Tibial nerve (tissue), 4 donors: ENCODE measurements around the gene VWA8. TPM values are rescaled to one million over a fixed set of nuclear protein-coding genes. Genes with fewer than 3 reads are reported as not detected.
"Not testable (repeated sequence)": the region's sequence is repeated elsewhere in the genome, so short reads cannot be mapped to it uniquely, and the experiment has no call there.

Experiments used
- DNase-seq, 2 donors: peaks; one replicate each; pipeline ENCODE4 v3.0.0-alpha.2; 2019; ENCODE audit warnings: low spot score in 2 of 2
- H3K27ac ChIP-seq, 4 donors: fragments of 200-600 bp; sonication (generic) in 3 of 4; one replicate each; pipeline ENCODE4 v1.5.1; 2017 to 2019; ENCODE audit warnings: mild to moderate bottlenecking in 1 of 4
- H3K27me3 ChIP-seq, 2 donors: fragments of 200-600 bp; sonication (generic) in 1 of 2; one replicate each; pipeline versions ENCODE4 v1.5.1 to v1.6.0; 2017 to 2019
- H3K36me3 ChIP-seq, 3 donors: fragments of 200-600 bp; sonication (generic); one replicate each; pipeline ENCODE4 v1.5.1; 2018 to 2019
- H3K4me1 ChIP-seq, 4 donors: fragments of 200-600 bp; sonication (generic) in 3 of 4; one replicate each; pipeline ENCODE4 v1.5.1; 2017 to 2019
- H3K4me3 ChIP-seq, 4 donors: fragments of 200-600 bp; sonication (generic) in 3 of 4; one replicate each; pipeline ENCODE4 v1.5.1; 2017 to 2019; ENCODE audit warnings: mild to moderate bottlenecking in 1 of 4, moderate library complexity in 1 of 4
- H3K9me3 ChIP-seq, 4 donors: fragments of 200-600 bp; sonication (generic) in 3 of 4; one replicate each; pipeline ENCODE4 v1.5.1; 2017 to 2019
- EP300 ChIP-seq, 2 donors: sonication (generic); formaldehyde crosslinking; IDR thresholded peaks; one replicate each; pipeline ENCODE4 v1.6.1; 2017; ENCODE audit warnings: antibody characterized with exemption in 2 of 2, mild to moderate bottlenecking in 1 of 2
- POLR2A ChIP-seq, 2 donors: fragments of 450-650 bp; IDR thresholded peaks; one replicate each; pipeline ENCODE4 v1.6.1; 2017; ENCODE audit warnings: antibody characterized with exemption in 2 of 2, mild to moderate bottlenecking in 2 of 2, moderate library complexity in 2 of 2
- WGBS, 2 donors: methylation state at CpG; one replicate each; pipeline ENCODE4 v1.1.5; 2018; 5-methylcytosine and 5-hydroxymethylcytosine counted together
- total RNA-seq, 4 donors: library from RNA; depleted of rRNA; stranded (reverse); fragments of >200 nt; gene quantifications; one replicate each; pipeline ENCODE4 v1.1.0, GENCODE V29; 2016
- TF ChIP-seq, protein P1 (sequence below), 5 experiments: fragments of 200-600 bp in 3 of 5; fragments of 450-650 bp in 2 of 5; sonication (generic) in 3 of 5; IDR thresholded peaks; one replicate each; pipeline ENCODE4 v1.5.1; 2016 to 2019; ENCODE audit warnings: antibody characterized with exemption in 5 of 5, mild to moderate bottlenecking in 3 of 5, moderate library complexity in 2 of 5

The VWA8 gene
- total RNA-seq, 4 donors from 2014 or later, result 20.8 to 36.9 (median 22.4) TPM

DNA sequence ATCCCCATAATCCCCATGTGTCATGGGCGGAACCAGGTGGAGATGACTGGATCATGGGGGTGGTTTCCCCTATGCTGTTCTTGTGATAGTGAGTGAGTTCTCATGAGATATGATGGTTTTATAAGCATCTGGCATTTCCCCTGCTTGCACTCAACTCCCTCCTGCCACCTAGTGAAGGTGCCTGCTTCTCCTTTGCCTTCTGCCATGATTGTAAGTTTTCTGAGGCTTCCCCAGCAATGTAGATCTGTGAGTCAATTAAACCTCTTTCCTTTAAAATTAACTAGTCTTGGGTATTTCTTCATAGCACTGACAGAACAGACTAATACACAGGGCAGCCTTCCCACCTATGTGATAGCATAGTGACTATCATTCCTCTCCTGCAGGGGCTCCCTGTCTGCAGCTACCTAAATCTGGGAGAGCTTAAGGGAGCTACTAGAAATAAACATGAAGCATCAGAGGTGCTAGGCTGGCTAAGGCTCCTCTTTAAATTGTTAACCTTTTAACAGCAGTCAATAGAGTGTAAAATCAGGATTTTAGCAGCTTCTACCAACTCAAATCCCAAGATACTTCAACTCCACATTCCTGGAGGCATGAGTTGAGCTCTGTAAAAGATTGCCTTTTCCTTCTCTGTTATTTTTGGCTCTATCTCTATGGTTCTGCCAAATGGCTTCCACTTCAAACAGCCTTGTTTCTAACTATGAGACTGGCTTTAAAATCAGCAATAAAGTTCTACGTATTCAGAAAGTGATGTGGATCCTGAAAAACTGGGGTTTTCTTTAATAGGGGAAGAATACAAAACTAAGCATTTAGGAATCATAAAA is 112.3 kb downstream of the VWA8 start:
- H3K4me3 ChIP-seq, result no peak overlapping the region
- 76 to 78% methylated on average over 2 of the region's 2 CpGs for WGBS, 2 donors
- no peak for TF ChIP-seq POLR2A (IDR thresholded peaks at IDR 0.05)
- TF ChIP-seq, protein P1, sequence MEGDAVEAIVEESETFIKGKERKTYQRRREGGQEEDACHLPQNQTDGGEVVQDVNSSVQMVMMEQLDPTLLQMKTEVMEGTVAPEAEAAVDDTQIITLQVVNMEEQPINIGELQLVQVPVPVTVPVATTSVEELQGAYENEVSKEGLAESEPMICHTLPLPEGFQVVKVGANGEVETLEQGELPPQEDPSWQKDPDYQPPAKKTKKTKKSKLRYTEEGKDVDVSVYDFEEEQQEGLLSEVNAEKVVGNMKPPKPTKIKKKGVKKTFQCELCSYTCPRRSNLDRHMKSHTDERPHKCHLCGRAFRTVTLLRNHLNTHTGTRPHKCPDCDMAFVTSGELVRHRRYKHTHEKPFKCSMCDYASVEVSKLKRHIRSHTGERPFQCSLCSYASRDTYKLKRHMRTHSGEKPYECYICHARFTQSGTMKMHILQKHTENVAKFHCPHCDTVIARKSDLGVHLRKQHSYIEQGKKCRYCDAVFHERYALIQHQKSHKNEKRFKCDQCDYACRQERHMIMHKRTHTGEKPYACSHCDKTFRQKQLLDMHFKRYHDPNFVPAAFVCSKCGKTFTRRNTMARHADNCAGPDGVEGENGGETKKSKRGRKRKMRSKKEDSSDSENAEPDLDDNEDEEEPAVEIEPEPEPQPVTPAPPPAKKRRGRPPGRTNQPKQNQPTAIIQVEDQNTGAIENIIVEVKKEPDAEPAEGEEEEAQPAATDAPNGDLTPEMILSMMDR (IDR thresholded peaks at IDR 0.05), result peak in 1 of 5 experiments; percentile 14
- H3K4me1 ChIP-seq, result peaks cover 0 to 6% (median 0%) of the 10 kb centered on the region in 4 donors
- peaks cover 0 to 5% (median 0%) of the 10 kb centered on the region in 3 donors for H3K36me3 ChIP-seq
- peaks cover 0 to 6% (median 0%) of the 10 kb centered on the region in 4 donors for H3K9me3 ChIP-seq
- no peak overlapping the region for H3K27ac ChIP-seq
- DNase-seq, result no peak
- H3K27me3 ChIP-seq, result no peaks in the 10 kb centered on the region

DNA sequence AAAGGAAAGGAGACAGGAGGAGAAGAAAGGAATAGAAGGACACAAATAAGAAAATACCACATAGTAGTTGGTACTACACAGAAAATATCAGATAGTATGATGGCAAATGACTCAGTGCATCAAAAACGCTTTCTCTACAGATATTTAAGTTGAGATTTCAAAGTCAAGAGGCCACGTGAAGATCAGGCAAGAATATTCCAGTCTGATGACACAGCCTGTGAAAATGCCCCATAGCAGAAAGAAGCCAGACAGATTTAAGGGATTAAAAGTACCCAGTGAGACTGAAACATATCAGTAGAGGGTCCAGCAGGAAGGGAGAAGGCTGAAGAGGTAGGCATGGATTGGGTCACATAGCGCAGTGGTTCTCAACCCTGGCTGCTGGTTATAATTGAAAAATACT is 113.7 kb downstream of the VWA8 start:
- Histone ChIP-seq H3K36me3 (peaks cover 0 to 5% (median 0%) of the 10 kb centered on the region in 3 donors), H3K4me1 (peaks cover 0 to 15% (median 0%) of the 10 kb centered on the region in 4 donors), H3K27me3 (no peaks in the 10 kb centered on the region), H3K9me3 (peaks cover 0 to 6% (median 0%) of the 10 kb centered on the region in 4 donors), H3K27ac (no peak overlapping the region), H3K4me3 (no peak overlapping the region)
- WGBS, 2 donors, result 94 to 98% methylated on average over 3 of the region's 3 CpGs
- DNase-seq, result no peak
- TF ChIP-seq, protein P1 (IDR thresholded peaks at IDR 0.05), result no peak
- TF ChIP-seq POLR2A (IDR thresholded peaks at IDR 0.05) (no peak), EP300 (IDR thresholded peaks at IDR 0.05) (no peak)

DNA sequence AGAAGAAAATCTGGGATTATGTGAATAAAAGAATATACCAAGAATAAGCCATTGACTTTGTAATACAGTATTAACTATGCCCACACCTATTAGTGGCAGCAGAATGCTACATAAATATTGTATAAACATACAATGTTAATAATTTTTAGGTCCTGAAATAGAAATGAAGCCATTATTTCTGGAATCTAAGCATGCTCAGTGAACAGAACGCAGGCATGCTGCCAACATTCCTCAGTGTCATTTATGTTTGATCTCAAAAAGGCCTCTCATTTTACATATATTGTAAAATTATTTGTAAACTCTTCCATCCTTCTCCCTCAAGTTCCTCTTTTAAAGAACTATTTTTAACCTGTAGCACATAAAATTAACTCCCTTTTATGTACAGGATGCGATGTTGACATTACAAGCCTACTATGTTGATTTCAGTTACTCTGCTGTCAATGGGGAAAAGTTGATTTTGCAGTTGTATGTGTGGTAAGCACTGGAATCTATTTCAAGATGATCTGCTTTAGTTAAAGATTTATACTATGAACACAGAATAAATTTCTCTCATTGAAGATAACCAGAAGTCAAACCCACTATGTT is 118.8 kb downstream of the VWA8 start:
- no peak overlapping the region for H3K27ac ChIP-seq
- WGBS, 2 donors, result 44 to 49% methylated on average over 2 of the region's 2 CpGs
- TF ChIP-seq EP300 (IDR thresholded peaks at IDR 0.05) (no peak), POLR2A (IDR thresholded peaks at IDR 0.05) (no peak)
- TF ChIP-seq, protein P1 (IDR thresholded peaks at IDR 0.05), result no peak
- H3K4me3 ChIP-seq, result no peak overlapping the region
- peaks cover 0 to 13% (median 0%) of the 10 kb centered on the region in 4 donors for H3K4me1 ChIP-seq
- DNase-seq, result no peak
- H3K27me3 ChIP-seq, result no peaks in the 10 kb centered on the region
- H3K36me3 ChIP-seq, result peaks cover 0 to 5% (median 0%) of the 10 kb centered on the region in 3 donors
- H3K9me3 ChIP-seq, result peaks cover 0 to 6% (median 0%) of the 10 kb centered on the region in 4 donors

DNA sequence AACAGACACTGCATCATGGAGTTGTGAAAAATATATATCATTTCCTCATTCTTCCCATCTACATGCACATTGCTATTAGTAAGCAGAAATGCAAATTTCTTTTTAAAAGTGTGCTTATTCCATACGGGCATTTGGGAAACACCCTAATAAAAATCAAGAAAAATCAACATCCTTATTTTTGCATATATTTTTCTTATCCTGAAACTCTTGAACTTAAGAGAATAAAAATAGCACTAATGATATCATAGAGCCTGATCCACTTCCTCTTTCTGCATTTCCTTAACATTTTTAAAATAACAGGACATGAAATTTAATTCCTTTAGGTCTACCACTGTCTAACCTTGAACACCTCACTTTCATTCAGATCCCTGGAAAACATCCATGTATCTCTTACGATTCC is 123.3 kb downstream of the VWA8 start:
- Histone ChIP-seq H3K4me1 (peaks cover 0 to 7% (median 0%) of the 10 kb centered on the region in 4 donors), H3K27me3 (no peaks in the 10 kb centered on the region), H3K36me3 (no peaks in the 10 kb centered on the region), H3K9me3 (no peaks in the 10 kb centered on the region), H3K4me3 (no peak overlapping the region), H3K27ac (no peak overlapping the region)
- DNase-seq, result no peak
- TF ChIP-seq, protein P1 (IDR thresholded peaks at IDR 0.05), result no peak
- no peak for TF ChIP-seq POLR2A (IDR thresholded peaks at IDR 0.05)
- TF ChIP-seq EP300 (IDR thresholded peaks at IDR 0.05), result no peak
- WGBS, 2 donors, result 55 to 63% methylated on average over 2 of the region's 2 CpGs

DNA sequence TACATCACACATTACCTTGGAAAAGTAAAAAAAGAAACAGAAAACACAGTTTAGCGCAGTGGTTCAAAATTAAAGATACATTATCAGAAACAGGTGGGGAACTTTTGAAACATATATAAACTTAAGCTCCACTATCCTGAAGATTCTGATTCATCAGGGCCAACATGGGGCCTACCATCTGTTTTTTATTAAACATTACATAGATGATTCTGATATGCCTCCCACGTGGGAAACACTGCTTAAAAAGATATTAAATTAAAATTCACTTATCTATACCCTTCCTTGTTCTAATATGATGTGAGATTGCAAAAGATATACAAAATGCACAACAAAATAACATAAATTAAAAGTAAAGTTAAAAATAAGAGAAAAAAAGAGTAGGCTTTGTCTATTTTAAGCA is 125.0 kb downstream of the VWA8 start:
- H3K9me3 ChIP-seq, result no peaks in the 10 kb centered on the region
- DNase-seq, result no peak
- H3K36me3 ChIP-seq, result peaks cover 0 to 11% (median 4%) of the 10 kb centered on the region in 3 donors
- TF ChIP-seq, protein P1 (IDR thresholded peaks at IDR 0.05), result no peak
- no peaks in the 10 kb centered on the region for H3K27me3 ChIP-seq
- 88 to 90% methylated on average over 2 of the region's 2 CpGs for WGBS, 2 donors
- H3K27ac ChIP-seq, result no peak overlapping the region
- no peaks in the 10 kb centered on the region for H3K4me1 ChIP-seq
- H3K4me3 ChIP-seq, result no peak overlapping the region

DNA sequence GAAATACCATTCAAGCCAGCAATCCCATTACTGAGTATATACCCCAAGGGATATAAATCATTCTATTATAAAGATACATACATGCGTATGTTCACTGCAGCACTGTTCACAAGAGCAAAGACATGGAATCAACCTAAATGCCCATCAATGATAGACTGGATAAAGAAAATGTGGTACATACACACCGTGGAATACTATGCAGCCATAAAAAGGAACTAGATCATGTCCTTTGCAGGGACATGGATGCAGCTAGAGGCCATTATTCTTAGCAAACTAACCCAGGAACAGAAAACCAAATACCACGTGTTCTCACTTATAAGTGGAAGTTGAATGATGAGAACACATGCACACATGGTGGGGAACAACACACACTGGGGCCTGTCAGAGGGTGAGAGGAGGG is 126.2 kb downstream of the VWA8 start:
- not testable (repeated sequence) for DNase-seq, H3K4me3 ChIP-seq, H3K9me3 ChIP-seq, H3K27me3 ChIP-seq, H3K4me1 ChIP-seq, H3K27ac ChIP-seq
- H3K36me3 ChIP-seq, result peaks cover 0 to 16% (median 4%) of the 10 kb centered on the region in 3 donors
- WGBS, 2 donors, result 97% methylated on average over 3 of the region's 3 CpGs
